SK-N-SH treated with all-trans-retinoic acid at 6 μM for 48 hours (cell line): ENCODE data around the gene TMBIM4.

Source experiments
- ATAC-seq: fragments of 200-7000 bp; cut with Tn5 transposase; 3 replicates; pipeline ENCODE4 v1.9.1; 2020; ENCODE audit warnings: mild to moderate bottlenecking, moderate library complexity
- ARNTL ChIP-seq: fragments of 450-650 bp; formaldehyde crosslinking; IDR thresholded peaks from 2 replicates; pipeline ENCODE4 v1.5.0; 2020; ENCODE audit warnings: low read depth, mild to moderate bottlenecking, moderate library complexity, borderline replicate concordance
- BACH2 ChIP-seq: fragments of 250-450 bp; sonication (Bioruptor Pico); IDR thresholded peaks from 2 replicates; pipeline ENCODE4 v1.9.0; 2021; ENCODE audit warnings: mild to moderate bottlenecking, borderline replicate concordance
- CREB5 ChIP-seq: fragments of 250-450 bp; sonication (Bioruptor Pico); IDR thresholded peaks from 2 replicates; pipeline ENCODE4 v1.5.1; 2020; ENCODE audit warnings: low read depth, mild to moderate bottlenecking, moderate library complexity
- CSDC2 ChIP-seq: fragments of 250-450 bp; sonication (Bioruptor Pico); IDR thresholded peaks from 2 replicates; pipeline ENCODE4 v1.5.0; 2020; ENCODE audit warnings: mild to moderate bottlenecking, moderate library complexity
- ESRRG ChIP-seq: fragments of 250-450 bp; sonication (Bioruptor Pico); IDR thresholded peaks from 2 replicates; pipeline ENCODE4 v1.6.1; 2021; ENCODE audit warnings: mild to moderate bottlenecking
- GLIS3 ChIP-seq: fragments of 250-450 bp; sonication (Bioruptor Pico); IDR thresholded peaks from 2 replicates; pipeline ENCODE4 v1.5.0; 2020; ENCODE audit warnings: mild to moderate bottlenecking, moderate library complexity
- OSR1 ChIP-seq: fragments of 250-450 bp; sonication (Bioruptor Pico); IDR thresholded peaks from 2 replicates; pipeline ENCODE4 v1.8.0; 2022; ENCODE audit warnings: moderate library complexity, mild to moderate bottlenecking, inconsistent platforms
- PATZ1 ChIP-seq: fragments of 250-450 bp; sonication (Bioruptor Pico); IDR thresholded peaks from 2 replicates; pipeline ENCODE4 v1.8.0; 2020; ENCODE audit warnings: mild to moderate bottlenecking, moderate library complexity, borderline replicate concordance
- POU6F1 ChIP-seq: fragments of 250-450 bp; sonication (Bioruptor Pico); IDR thresholded peaks from 2 replicates; pipeline ENCODE4 v1.8.0; 2021; ENCODE audit warnings: low read depth, mild to moderate bottlenecking, moderate library complexity, borderline replicate concordance
- PPARA ChIP-seq: fragments of 250-450 bp; sonication (Bioruptor Pico); IDR thresholded peaks from 2 replicates; pipeline ENCODE4 v1.5.0; 2020; ENCODE audit warnings: mild to moderate bottlenecking, borderline replicate concordance
- RARB ChIP-seq: fragments of 250-450 bp; sonication (Bioruptor Pico); IDR thresholded peaks from 2 replicates; pipeline ENCODE4 v1.8.0; 2021; ENCODE audit warnings: mild to moderate bottlenecking, moderate library complexity
- SNAI2 ChIP-seq: fragments of 250-450 bp; sonication (Bioruptor Pico); IDR thresholded peaks from 2 replicates; pipeline ENCODE4 v1.5.0; 2020; ENCODE audit warnings: mild to moderate bottlenecking, moderate library complexity
- TCF4 ChIP-seq: fragments of 250-450 bp; sonication (Bioruptor Pico); IDR thresholded peaks from 2 replicates; pipeline ENCODE4 v1.8.0; 2021; ENCODE audit warnings: mild to moderate bottlenecking, moderate library complexity, borderline replicate concordance
- TOX ChIP-seq: fragments of 250-450 bp; sonication (Bioruptor Pico); IDR thresholded peaks from 2 replicates; pipeline ENCODE4 v1.8.0; 2021; ENCODE audit warnings: mild to moderate bottlenecking, moderate library complexity, borderline replicate concordance
- TSHZ2 ChIP-seq: fragments of 250-450 bp; sonication (Bioruptor Pico); IDR thresholded peaks from 2 replicates; pipeline ENCODE4 v1.5.0; 2020; ENCODE audit warnings: mild to moderate bottlenecking, moderate library complexity
- ZC3H10 ChIP-seq: fragments of 250-450 bp; sonication (Bioruptor Pico); IDR thresholded peaks from 2 replicates; pipeline ENCODE4 v1.5.1; 2021; ENCODE audit warnings: mild to moderate bottlenecking, moderate library complexity
- ZFP3 ChIP-seq: fragments of 250-450 bp; sonication (Bioruptor Pico); IDR thresholded peaks from 2 replicates; pipeline ENCODE4 v1.5.0; 2020; ENCODE audit warnings: mild to moderate bottlenecking, moderate library complexity
- ZFP30 ChIP-seq: fragments of 450-650 bp; formaldehyde crosslinking; IDR thresholded peaks from 2 replicates; pipeline ENCODE4 v1.5.0; 2022; ENCODE audit warnings: mild to moderate bottlenecking, moderate library complexity
- ZNF565 ChIP-seq: fragments of 450-650 bp; formaldehyde crosslinking; conservative IDR thresholded peaks from 2 replicates; pipeline ENCODE4 v1.5.0; 2020; ENCODE audit warnings: low read depth, mild to moderate bottlenecking, moderate library complexity
- ZNF70 ChIP-seq: fragments of 450-650 bp; formaldehyde crosslinking; IDR thresholded peaks from 2 replicates; pipeline ENCODE4 v1.5.0; 2020; ENCODE audit warnings: mild to moderate bottlenecking, moderate library complexity
- ZNF8 ChIP-seq: fragments of 450-650 bp; formaldehyde crosslinking; IDR thresholded peaks from 2 replicates; pipeline ENCODE4 v1.5.0; 2020; ENCODE audit warnings: mild to moderate bottlenecking, moderate library complexity

TMBIM4 gene

GRCh38 chr12:66144791-66145754 lies 24.7 kb downstream of the TMBIM4 start:
- TF ChIP-seq GLIS3 (CRISPR knock-in tag) (no peak), TOX (no peak), ZNF565 (CRISPR knock-in tag) (no peak), ARNTL (CRISPR knock-in tag) (no peak), TSHZ2 (CRISPR knock-in tag) (no peak), CSDC2 (CRISPR knock-in tag) (no peak), ZFP3 (CRISPR knock-in tag) (no peak), ZC3H10 (no peak), TCF4 (no peak)
- ATAC-seq: peak; percentile 70

GRCh38 chr12:66143868-66144267 lies 25.9 kb downstream of the TMBIM4 start:
- TF ChIP-seq BACH2 (CRISPR knock-in tag) (no peak), TOX (no peak), PATZ1 (CRISPR knock-in tag) (no peak), ZC3H10 (no peak), PPARA (no peak), ARNTL (CRISPR knock-in tag) (no peak), OSR1 (CRISPR knock-in tag) (no peak), GLIS3 (CRISPR knock-in tag) (no peak), ZNF8 (CRISPR knock-in tag) (no peak), SNAI2 (no peak), ZFP3 (CRISPR knock-in tag) (no peak), ESRRG (CRISPR knock-in tag) (no peak), ZFP30 (CRISPR knock-in tag) (no peak), TSHZ2 (CRISPR knock-in tag) (no peak), ZNF565 (CRISPR knock-in tag) (no peak), RARB (no peak), POU6F1 (CRISPR knock-in tag) (no peak), ZNF70 (CRISPR knock-in tag) (no peak)
- no peak for ATAC-seq

GRCh38 chr12:66142826-66143225 lies 27.0 kb downstream of the TMBIM4 start:
- ATAC-seq: no peak
- TF ChIP-seq CSDC2 (CRISPR knock-in tag) (no peak), ZFP30 (CRISPR knock-in tag) (no peak), CREB5 (no peak), ZFP3 (CRISPR knock-in tag) (no peak), BACH2 (CRISPR knock-in tag) (no peak), ESRRG (CRISPR knock-in tag) (no peak)
